Endothelial cell (in vitro differentiated cells): ENCODE measurements around the gene COL12A1. TPM values are rescaled to one million over a fixed set of nuclear protein-coding genes. Genes with fewer than 3 reads are reported as not detected.

Experiments used
- DNase-seq: peaks from one replicate; pipeline ENCODE4 v3.0.0; 2021; ENCODE audit warnings: low spot score
- H3K27ac Mint-ChIP-seq: one replicate; pipeline ENCODE4 v1.8.0; 2021; ENCODE audit warnings: mixed read lengths, inconsistent platforms; ENCODE audit not compliant: unreplicated experiment
- H3K27me3 Mint-ChIP-seq: one replicate; pipeline ENCODE4 v1.8.0; 2021; ENCODE audit warnings: mild to moderate bottlenecking, moderate library complexity, mixed read lengths, inconsistent platforms; ENCODE audit not compliant: unreplicated experiment
- H3K36me3 Mint-ChIP-seq: one replicate; pipeline ENCODE4 v1.8.0; 2021; ENCODE audit warnings: mild to moderate bottlenecking, low read depth, mixed read lengths, inconsistent platforms; ENCODE audit not compliant: unreplicated experiment
- H3K4me1 Mint-ChIP-seq: one replicate; pipeline ENCODE4 v1.8.0; 2021; ENCODE audit warnings: mild to moderate bottlenecking, mixed read lengths, inconsistent platforms; ENCODE audit not compliant: unreplicated experiment
- H3K4me3 Mint-ChIP-seq: one replicate; pipeline ENCODE4 v1.8.0; 2021; ENCODE audit warnings: mild to moderate bottlenecking, mixed read lengths, inconsistent platforms; ENCODE audit not compliant: unreplicated experiment
- H3K9me3 Mint-ChIP-seq: one replicate; pipeline ENCODE4 v1.8.0; 2021; ENCODE audit warnings: mixed read lengths, inconsistent platforms; ENCODE audit not compliant: unreplicated experiment
- total RNA-seq: library from RNA; stranded (reverse); fragmentation: NEBNext Ultra II Directional; extraction: Animal tissue kit (Norgen Biotek cat#: 25700); gene quantifications from one replicate; pipeline ENCODE4 v1.2.1, GENCODE V29; 2021; ENCODE audit not compliant: unreplicated experiment
- TF ChIP-seq, protein P1 (sequence below): fragments of 200-600 bp; sonication (generic); IDR thresholded peaks from one replicate; pipeline ENCODE4 v1.5.0; 2021; ENCODE audit warnings: antibody characterized with exemption; ENCODE audit not compliant: unreplicated experiment

Gene COL12A1
- total RNA-seq, 1 donor from 2014 or later, result 6.3 TPM

DNA sequence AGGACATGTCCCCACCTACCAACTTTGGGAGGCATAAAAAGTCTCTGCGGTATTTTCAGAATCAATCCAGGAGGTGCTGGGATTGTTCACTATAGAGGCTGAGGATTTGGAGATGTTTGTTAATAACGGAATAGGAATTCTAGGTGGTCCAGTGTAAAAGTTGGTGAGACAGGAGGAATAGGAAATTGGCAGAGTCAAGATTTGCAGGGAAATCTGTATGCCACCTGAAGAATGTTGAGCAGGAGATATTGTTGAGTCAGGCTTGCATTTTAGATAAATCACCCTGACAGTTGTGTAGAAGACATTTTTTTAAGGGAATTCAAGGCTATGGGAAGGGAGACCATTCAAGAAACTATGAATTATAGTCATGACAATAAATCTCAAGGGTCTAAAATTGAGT is 124.8 kb downstream of the COL12A1 start:
- H3K27ac Mint-ChIP-seq, result no peak overlapping the region
- peaks cover 3% of the 10 kb centered on the region for H3K4me1 Mint-ChIP-seq
- H3K4me3 Mint-ChIP-seq, result no peak overlapping the region
- no peaks in the 10 kb centered on the region for H3K9me3 Mint-ChIP-seq
- TF ChIP-seq, protein P1, sequence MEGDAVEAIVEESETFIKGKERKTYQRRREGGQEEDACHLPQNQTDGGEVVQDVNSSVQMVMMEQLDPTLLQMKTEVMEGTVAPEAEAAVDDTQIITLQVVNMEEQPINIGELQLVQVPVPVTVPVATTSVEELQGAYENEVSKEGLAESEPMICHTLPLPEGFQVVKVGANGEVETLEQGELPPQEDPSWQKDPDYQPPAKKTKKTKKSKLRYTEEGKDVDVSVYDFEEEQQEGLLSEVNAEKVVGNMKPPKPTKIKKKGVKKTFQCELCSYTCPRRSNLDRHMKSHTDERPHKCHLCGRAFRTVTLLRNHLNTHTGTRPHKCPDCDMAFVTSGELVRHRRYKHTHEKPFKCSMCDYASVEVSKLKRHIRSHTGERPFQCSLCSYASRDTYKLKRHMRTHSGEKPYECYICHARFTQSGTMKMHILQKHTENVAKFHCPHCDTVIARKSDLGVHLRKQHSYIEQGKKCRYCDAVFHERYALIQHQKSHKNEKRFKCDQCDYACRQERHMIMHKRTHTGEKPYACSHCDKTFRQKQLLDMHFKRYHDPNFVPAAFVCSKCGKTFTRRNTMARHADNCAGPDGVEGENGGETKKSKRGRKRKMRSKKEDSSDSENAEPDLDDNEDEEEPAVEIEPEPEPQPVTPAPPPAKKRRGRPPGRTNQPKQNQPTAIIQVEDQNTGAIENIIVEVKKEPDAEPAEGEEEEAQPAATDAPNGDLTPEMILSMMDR, result no peak
- no peaks in the 10 kb centered on the region for H3K36me3 Mint-ChIP-seq
- H3K27me3 Mint-ChIP-seq, result peaks cover 4% of the 10 kb centered on the region
- DNase-seq, result no peak

DNA sequence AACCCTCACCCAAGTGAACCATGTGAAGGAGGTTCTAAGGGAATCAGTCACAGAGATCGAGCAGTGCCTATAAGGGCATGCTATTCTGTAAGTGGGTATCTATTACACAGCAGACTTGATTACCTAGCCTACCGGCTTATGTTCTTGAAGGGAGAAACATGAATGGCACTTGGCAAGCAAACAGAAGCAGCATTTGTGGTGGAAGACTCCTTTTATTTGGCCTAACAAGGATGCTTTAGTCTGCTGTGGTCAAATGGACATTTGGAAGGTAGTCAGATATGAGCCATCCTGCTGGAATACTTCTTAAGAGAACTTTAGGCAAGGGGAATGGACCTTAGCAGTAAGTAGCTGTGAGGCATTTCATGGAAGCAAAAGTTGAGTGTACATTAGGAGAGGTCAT is 126.3 kb downstream of the COL12A1 start:
- no peak for DNase-seq
- TF ChIP-seq, protein P1, result no peak
- no peak overlapping the region for H3K27ac Mint-ChIP-seq
- no peaks in the 10 kb centered on the region for H3K9me3 Mint-ChIP-seq
- H3K36me3 Mint-ChIP-seq, result no peaks in the 10 kb centered on the region
- H3K4me1 Mint-ChIP-seq, result no peaks in the 10 kb centered on the region
- peaks cover 2% of the 10 kb centered on the region for H3K27me3 Mint-ChIP-seq
- no peak overlapping the region for H3K4me3 Mint-ChIP-seq

DNA sequence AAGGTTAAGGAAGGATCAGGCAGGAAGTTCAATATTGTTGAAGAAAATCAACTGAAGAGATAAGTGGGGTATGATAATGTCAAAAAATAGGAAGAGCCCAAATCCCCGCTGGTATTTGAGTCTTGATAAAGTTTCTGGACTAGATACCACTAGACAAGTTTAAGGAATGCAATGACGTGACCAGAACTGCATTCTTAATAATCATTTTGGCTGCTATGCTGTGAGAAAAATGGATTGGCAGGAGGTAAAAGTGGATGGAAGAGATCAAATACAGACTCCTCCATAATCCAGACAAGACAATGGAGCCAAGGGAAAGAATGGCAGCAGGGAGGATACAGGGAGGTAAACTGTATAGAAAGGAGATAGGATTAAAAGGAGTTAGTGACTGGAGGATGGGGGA is 128.2 kb downstream of the COL12A1 start:
- H3K4me3 Mint-ChIP-seq, result no peak overlapping the region
- H3K9me3 Mint-ChIP-seq, result no peaks in the 10 kb centered on the region

DNA sequence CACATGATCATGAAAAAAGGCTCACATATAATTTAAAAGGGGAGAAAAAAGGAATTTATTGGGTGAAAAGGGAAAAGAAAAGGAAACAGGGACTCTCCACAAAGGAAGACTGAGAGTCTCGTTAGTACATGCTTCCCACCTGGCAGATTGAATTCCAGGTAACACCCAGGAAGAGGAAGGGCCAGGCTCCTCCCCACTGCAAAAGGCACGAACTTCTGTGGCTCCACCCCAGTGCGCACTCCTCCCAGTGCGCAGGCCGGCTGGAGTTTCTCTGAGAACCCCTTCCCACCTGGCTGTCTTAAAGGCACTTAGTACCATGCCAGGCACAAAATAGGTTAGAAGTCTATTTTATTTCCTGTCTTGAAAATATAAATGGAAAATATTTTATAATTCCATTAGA is 129.8 kb downstream of the COL12A1 start:
- H3K27ac Mint-ChIP-seq, result no peak overlapping the region
- H3K9me3 Mint-ChIP-seq, result no peaks in the 10 kb centered on the region
- TF ChIP-seq, protein P1, result no peak
- no peaks in the 10 kb centered on the region for H3K27me3 Mint-ChIP-seq
- no peak for DNase-seq
- no peaks in the 10 kb centered on the region for H3K4me1 Mint-ChIP-seq
- H3K4me3 Mint-ChIP-seq, result no peak overlapping the region
- H3K36me3 Mint-ChIP-seq, result no peaks in the 10 kb centered on the region

More for the DNA sequence above, 128.2 kb downstream of the COL12A1 start:
- DNase-seq, result no peak
- Mint-ChIP-seq H3K4me1 (no peaks in the 10 kb centered on the region), H3K27ac (no peak overlapping the region), H3K36me3 (no peaks in the 10 kb centered on the region), H3K27me3 (no peaks in the 10 kb centered on the region)
- TF ChIP-seq, protein P1, result no peak

DNA sequence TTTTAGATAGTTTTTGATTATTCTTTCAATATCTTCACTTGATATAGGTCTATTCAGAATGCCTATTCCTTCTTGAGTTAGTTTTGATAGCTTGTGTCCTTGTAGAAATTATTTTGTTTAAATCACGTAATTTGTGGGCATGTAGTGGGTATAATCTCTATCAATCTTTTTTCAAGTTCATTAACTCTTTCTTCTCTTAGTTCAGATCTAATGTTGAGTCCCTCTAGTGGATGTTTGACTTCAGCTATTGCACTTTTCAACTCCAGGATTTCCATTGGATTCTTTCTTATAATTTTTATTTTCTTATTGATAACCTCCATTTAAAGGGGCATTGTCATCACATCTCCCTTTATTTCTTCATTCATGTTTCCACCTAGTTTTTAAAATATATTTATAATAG is 135.6 kb downstream of the COL12A1 start:
- no peak overlapping the region for H3K4me3 Mint-ChIP-seq
- no peaks in the 10 kb centered on the region for H3K9me3 Mint-ChIP-seq

More for the DNA sequence above, 135.6 kb downstream of the COL12A1 start:
- Mint-ChIP-seq H3K36me3 (no peaks in the 10 kb centered on the region), H3K27me3 (no peaks in the 10 kb centered on the region), H3K4me1 (peaks cover 4% of the 10 kb centered on the region), H3K27ac (no peak overlapping the region)
- TF ChIP-seq, protein P1, result no peak
- no peak for DNase-seq
